ENCODE measurements around the gene NR2E1. TPM values are rescaled to one million over a fixed set of nuclear protein-coding genes. Genes with fewer than 3 reads are reported as not detected.
A peak's percentile ranks its signal among the peaks of the same experiment; 100 is the strongest.

NR2E1 gene
- total RNA-seq, 2 experiments from 2014 or later, result not detected

DNA sequence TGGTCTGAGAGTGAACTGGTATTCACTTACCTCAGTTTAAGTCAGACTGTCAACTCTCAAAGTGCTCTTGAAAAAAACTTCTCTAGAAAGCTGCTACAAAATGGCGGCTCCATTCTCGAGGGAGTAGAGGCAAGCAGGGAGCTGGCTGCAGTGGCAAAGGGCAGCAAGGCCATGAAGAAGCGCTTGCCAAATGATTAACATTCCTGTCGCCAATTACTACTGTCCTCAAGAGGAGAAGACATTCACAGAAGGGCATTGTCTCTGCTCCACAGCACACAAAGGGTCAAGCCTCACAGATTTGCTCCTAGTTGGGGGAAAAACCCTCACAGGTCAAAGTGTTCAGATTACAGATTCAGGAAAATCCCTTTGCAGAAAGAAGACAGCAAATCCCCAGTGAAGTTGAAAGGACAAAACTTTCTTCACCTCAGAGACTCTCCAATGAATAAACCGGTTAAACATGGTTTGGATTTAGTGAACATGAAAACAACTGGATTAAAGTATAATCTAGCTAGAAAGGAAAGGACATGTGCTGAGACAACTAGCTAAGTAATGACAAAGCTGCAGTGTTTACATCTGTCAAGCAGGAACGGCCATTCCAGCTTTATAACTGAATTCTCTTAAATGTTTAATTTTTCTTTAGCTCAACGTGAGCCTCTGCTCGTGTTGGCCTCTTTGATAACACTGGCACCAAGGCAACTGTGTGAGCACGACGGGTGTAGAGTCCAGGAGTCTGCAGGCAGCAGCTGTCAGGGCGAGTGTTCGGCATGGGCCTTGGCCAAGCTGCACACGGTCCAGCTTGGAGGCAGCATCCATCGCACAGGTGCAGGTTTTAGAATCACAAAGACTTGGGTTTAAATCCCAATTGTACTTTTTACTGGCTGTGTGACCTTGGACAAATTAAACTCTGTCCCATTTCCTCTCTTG, 37.6 kb downstream of the NR2E1 start:
- no peak overlapping the region for H3K27ac Mint-ChIP-seq
- H3K4me3 Mint-ChIP-seq, result no peak overlapping the region
- H3K4me1 Mint-ChIP-seq (ENCODE audit: low read depth), result peaks cover 3% of the 10 kb centered on the region
- H3K9me3 Mint-ChIP-seq, result no peaks in the 10 kb centered on the region
- ChIA-PET POLR2A (interaction anchor here (1.1 kb wide), 1 partner anchor 870 kb away, joined by 3 read pairs; no protein-coding TSS in a partner anchor), CTCF (interaction anchor here (0.6 kb wide), 1 partner anchor 24 kb away, joined by 3 read pairs; no protein-coding TSS in a partner anchor)
- no peaks in the 10 kb centered on the region for H3K27me3 Mint-ChIP-seq
- intact Hi-C loops (cut with micrococcal nuclease), result no loop called here
- DNase-seq, result no peak
- peaks cover 10% of the 10 kb centered on the region for H3K36me3 Mint-ChIP-seq

DNA sequence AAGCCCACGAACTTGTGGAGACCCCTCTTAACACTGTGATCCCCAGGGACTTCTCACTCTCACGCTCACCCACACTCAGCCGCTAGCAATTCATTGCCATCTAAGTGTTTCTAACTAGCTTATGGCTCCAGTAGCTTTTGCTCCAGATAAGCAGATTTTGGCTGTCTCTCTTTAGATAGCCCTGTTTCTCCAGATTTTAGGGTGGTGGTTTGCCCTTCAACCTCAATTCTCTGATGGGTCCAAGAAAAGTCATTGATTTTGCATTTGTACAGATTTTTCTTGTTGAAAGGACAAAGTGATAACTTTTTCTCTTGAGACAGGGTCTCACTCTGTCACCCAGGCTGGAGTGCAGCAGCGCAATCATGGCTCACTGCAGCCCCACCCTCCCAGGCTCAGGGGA, 41.2 kb downstream of the NR2E1 start:
- intact Hi-C loops (cut with micrococcal nuclease), result no loop called here
- Mint-ChIP-seq H3K9me3 (no peaks in the 10 kb centered on the region), H3K4me1 (ENCODE audit: low read depth) (peaks cover 3% of the 10 kb centered on the region), H3K36me3 (peaks cover 20% of the 10 kb centered on the region), H3K4me3 (no peak overlapping the region), H3K27me3 (no peaks in the 10 kb centered on the region), H3K27ac (no peak overlapping the region)
- ChIA-PET POLR2A (no interaction called here), CTCF (no interaction called here)
- no peak for DNase-seq

DNA sequence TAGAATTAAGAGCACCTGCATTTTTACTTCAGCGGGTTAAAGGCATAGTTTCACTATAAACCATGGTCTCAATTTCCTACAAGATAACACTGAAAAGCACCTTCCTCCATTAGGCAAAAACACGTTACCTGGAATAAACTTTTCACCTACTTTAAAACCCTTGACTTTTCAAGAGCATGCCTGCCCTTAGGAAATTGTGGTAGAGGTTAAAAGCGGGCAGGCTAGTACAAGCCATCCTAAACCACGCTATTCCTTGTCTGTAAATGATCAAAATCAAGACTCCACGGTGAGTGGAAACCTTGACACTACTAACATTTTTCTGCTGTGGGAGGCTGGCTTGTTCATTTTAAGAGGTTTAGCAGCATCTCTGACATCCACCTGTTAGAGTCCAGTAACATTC, 43.9 kb downstream of the NR2E1 start:
- peaks cover 17% of the 10 kb centered on the region for H3K36me3 Mint-ChIP-seq
- H3K9me3 Mint-ChIP-seq, result no peaks in the 10 kb centered on the region
- ChIA-PET CTCF (no interaction called here), POLR2A (interaction anchor here (0.6 kb wide), 1 partner anchor 11 kb away, joined by 3 read pairs; no protein-coding TSS in a partner anchor)
- H3K4me1 Mint-ChIP-seq (ENCODE audit: low read depth), result peaks cover 3% of the 10 kb centered on the region
- intact Hi-C loops (cut with micrococcal nuclease), result no loop called here
- H3K4me3 Mint-ChIP-seq, result no peak overlapping the region
- no peak for DNase-seq
- H3K27me3 Mint-ChIP-seq, result no peaks in the 10 kb centered on the region
- no peak overlapping the region for H3K27ac Mint-ChIP-seq

DNA sequence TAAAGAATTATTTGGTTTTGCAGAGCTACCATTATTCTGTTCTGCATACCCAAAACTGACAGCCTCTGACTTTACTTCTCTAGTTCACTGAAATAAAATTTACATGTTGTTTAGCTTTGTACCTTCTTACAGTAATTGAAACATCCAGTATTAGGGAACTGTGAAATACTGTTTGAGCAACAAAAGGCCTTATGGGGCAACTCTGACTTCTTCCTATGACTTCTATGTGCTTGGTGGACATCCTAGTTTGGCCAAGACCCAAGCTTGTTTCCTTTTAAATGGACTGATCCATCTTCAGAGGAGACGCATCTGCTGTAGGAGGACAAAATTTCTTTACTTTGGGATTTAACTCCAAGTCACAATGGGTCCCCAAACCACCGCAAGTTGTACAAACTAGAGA, 44.7 kb downstream of the NR2E1 start:
- peaks cover 3% of the 10 kb centered on the region for H3K4me1 Mint-ChIP-seq (ENCODE audit: low read depth)
- no peak overlapping the region for H3K27ac Mint-ChIP-seq
- ChIA-PET POLR2A (no interaction called here), CTCF (no interaction called here)
- H3K9me3 Mint-ChIP-seq, result no peaks in the 10 kb centered on the region
- DNase-seq, result no peak
- intact Hi-C loops (cut with micrococcal nuclease), result no loop called here
- no peaks in the 10 kb centered on the region for H3K27me3 Mint-ChIP-seq
- H3K4me3 Mint-ChIP-seq, result no peak overlapping the region
- peaks cover 17% of the 10 kb centered on the region for H3K36me3 Mint-ChIP-seq

DNA sequence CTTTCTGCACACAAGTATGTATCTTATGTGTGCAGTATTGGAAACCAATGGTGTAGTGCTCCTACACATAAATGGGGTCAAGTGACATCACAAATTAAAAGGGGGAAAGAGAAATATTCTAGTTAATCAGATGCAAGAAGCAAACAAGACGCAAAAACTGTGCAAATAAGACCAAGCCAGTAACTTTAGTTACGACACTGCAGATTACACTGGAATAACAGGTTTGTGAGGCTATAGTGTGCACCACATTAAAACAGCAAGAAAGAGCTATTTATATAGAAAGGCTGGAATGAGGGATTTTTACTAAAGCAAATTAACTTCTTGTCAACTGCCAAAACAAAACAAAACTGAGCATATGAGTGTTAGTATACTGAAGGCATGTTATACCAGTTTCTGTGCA, 45.8 kb downstream of the NR2E1 start:
- Mint-ChIP-seq H3K27me3 (no peaks in the 10 kb centered on the region), H3K4me1 (ENCODE audit: low read depth) (no peaks in the 10 kb centered on the region), H3K9me3 (no peaks in the 10 kb centered on the region), H3K36me3 (peaks cover 17% of the 10 kb centered on the region), H3K4me3 (no peak overlapping the region), H3K27ac (no peak overlapping the region)
- intact Hi-C loops (cut with micrococcal nuclease), result no loop called here
- no peak for DNase-seq
- POLR2A ChIA-PET, result no interaction called here
- CTCF ChIA-PET, result no interaction called here

DNA sequence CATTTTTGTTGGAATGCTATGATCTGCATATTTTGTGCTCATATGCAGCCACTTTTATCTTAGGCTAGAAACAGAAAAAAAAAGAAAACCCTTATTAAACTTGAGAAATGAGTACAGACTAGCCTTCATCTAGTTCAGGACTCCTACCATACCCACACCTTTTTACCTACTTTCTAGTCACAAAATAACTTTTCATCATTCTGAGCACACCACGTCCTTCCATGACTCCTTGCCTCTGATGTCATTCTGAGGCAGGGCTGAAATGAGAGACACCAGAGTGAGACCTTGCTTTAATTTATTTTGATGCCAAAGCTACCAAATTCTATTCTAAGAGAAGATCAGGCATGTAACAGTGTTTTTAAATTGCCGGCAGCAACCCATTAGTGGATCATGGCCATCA, 56.2 kb downstream of the NR2E1 start:
- H3K27ac Mint-ChIP-seq, result peak overlapping the region; percentile 7
- no peaks in the 10 kb centered on the region for H3K9me3 Mint-ChIP-seq
- H3K36me3 Mint-ChIP-seq, result peaks cover 21% of the 10 kb centered on the region
- H3K4me3 Mint-ChIP-seq, result no peak overlapping the region
- H3K27me3 Mint-ChIP-seq, result no peaks in the 10 kb centered on the region
- peaks cover 7% of the 10 kb centered on the region for H3K4me1 Mint-ChIP-seq (ENCODE audit: low read depth)
- intact Hi-C loops (cut with micrococcal nuclease), result no loop called here
- peak; percentile 18 for DNase-seq
- CTCF ChIA-PET, result no interaction called here
- POLR2A ChIA-PET, result no interaction called here

DNA sequence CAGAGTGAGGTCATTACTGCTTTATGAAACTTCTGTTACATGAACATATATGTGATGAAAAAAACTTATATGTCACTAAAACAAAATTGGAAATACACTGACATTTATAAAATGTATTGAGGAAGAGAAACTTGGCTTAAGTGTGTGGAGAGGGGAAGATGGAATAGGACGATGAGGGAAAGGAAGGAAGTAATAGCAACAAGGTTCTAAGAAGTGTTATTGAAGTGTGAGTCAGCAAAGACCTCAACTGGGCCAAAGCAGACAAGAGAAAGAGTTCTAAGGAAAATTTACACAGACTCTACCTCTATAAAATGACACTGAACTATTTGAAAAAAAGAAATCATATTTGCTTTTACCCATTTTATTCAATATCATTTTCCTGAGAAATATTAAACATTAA, 56.7 kb downstream of the NR2E1 start:
- no peaks in the 10 kb centered on the region for H3K27me3 Mint-ChIP-seq
- H3K27ac Mint-ChIP-seq, result peak overlapping the region; percentile 7
- peaks cover 21% of the 10 kb centered on the region for H3K36me3 Mint-ChIP-seq
- H3K9me3 Mint-ChIP-seq, result no peaks in the 10 kb centered on the region
- DNase-seq, result no peak
- ChIA-PET CTCF (no interaction called here), POLR2A (no interaction called here)
- no peak overlapping the region for H3K4me3 Mint-ChIP-seq
- peaks cover 11% of the 10 kb centered on the region for H3K4me1 Mint-ChIP-seq (ENCODE audit: low read depth)
- intact Hi-C loops (cut with micrococcal nuclease), result no loop called here

DNA sequence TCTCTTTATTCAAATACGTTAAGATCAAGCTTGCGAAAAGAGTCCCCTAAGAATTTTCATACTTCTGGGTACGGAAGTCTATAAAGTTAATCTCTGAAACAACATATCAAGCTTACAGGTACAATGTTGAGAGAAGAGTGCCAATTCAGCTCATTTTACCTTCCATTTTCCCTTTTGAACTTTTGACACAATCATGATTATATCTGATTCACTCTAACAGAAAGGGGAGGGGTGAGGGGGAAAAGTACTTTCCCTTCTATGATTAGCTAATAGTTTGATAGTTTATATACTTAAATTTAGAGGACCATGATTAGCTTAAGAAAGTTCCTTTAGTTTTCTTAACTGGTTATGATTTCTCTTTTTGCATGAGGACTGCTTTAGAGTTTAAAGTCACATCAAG, 61.5 kb downstream of the NR2E1 start:
- H3K36me3 Mint-ChIP-seq, result peaks cover 3% of the 10 kb centered on the region
- H3K27me3 Mint-ChIP-seq, result no peaks in the 10 kb centered on the region
- H3K4me1 Mint-ChIP-seq (ENCODE audit: low read depth), result peaks cover 18% of the 10 kb centered on the region
- no peak for DNase-seq
- intact Hi-C loops (cut with micrococcal nuclease), result no loop called here
- CTCF ChIA-PET, result interaction anchor here (0.6 to 1.3 kb wide), 3 partner anchors 24 to 608 kb away, joined by 3 to 6 read pairs (median 3); no protein-coding TSS in a partner anchor
- POLR2A ChIA-PET, result no interaction called here
- no peak overlapping the region for H3K4me3 Mint-ChIP-seq
- H3K9me3 Mint-ChIP-seq, result no peaks in the 10 kb centered on the region
- no peak overlapping the region for H3K27ac Mint-ChIP-seq

DNA sequence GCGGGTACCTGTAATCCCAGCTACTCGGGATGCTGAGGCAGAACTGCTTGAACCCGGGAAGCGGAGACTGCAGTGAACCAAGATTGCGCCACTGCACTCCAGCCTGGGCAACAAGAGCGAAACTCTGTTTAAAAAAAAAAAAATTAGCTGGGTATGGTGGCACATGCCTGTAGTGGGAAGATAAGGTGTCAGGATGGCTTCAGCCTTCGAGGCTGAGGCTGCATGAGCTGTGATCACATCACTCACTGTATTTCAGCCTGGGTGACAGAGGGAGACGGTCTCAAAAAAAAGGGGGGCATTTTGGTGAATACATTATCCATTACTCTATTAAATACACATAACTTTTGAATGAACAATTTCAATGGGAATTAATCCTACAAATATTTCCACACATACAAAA, 62.6 kb downstream of the NR2E1 start:
- Mint-ChIP-seq H3K27me3 (no peaks in the 10 kb centered on the region), H3K27ac (no peak overlapping the region), H3K36me3 (no peaks in the 10 kb centered on the region), H3K4me1 (ENCODE audit: low read depth) (peaks cover 18% of the 10 kb centered on the region), H3K4me3 (no peak overlapping the region), H3K9me3 (no peaks in the 10 kb centered on the region)
- intact Hi-C loops (cut with micrococcal nuclease), result no loop called here
- ChIA-PET CTCF (interaction anchor here (0.6 kb wide), 1 partner anchor 225 kb away, joined by 3 read pairs; no protein-coding TSS in a partner anchor), POLR2A (interaction anchor here (0.6 kb wide), 1 partner anchor 21 kb away, joined by 3 read pairs; no protein-coding TSS in a partner anchor)
- no peak for DNase-seq

DNA sequence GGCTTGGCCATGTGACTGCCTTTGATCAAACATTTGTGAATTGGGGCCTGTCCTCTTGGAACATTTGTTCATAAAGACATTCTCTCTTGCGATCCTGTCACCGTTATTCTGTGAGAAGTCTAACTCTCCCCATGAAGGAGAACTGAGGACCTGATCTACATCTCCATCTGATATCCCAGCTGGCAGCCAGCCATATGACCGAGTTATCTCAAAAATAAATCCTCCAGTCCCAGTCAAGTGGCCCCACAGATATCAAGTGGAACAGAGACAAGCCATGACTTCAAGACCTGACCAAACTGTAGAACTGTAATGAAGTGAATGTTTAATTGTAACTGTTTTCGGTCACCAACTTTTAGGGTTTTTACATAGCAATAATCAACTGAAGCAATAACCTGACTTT, 69.3 kb downstream of the NR2E1 start:
- Mint-ChIP-seq H3K36me3 (peaks cover 14% of the 10 kb centered on the region), H3K9me3 (no peaks in the 10 kb centered on the region), H3K27me3 (no peaks in the 10 kb centered on the region), H3K4me1 (ENCODE audit: low read depth) (peaks cover 16% of the 10 kb centered on the region), H3K27ac (no peak overlapping the region), H3K4me3 (no peak overlapping the region)
- CTCF ChIA-PET, result no interaction called here
- POLR2A ChIA-PET, result no interaction called here
- DNase-seq, result no peak
- intact Hi-C loops (cut with micrococcal nuclease), result no loop called here

DNA sequence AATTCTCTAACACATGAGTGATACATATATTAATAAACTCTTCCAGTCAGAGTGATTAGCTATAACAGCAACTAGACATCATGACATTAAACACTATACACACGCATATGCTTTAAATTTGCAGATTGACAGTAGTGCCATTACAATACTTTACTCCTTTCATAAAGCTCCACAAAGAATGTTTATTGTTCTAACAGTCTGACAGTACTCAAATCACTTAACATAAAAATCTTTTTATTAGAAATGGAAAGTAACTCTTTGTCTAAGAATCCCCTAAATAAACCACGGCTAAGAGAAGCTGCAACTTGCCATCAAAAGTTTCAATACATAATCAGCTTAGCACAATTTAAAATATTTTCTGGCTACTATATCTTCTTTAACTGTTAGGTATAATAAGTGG, 71.0 kb downstream of the NR2E1 start:
- ChIA-PET CTCF (no interaction called here), POLR2A (no interaction called here)
- Mint-ChIP-seq H3K36me3 (peaks cover 22% of the 10 kb centered on the region), H3K4me3 (no peak overlapping the region), H3K27me3 (no peaks in the 10 kb centered on the region), H3K9me3 (peaks cover under 1% of the 10 kb centered on the region), H3K27ac (no peak overlapping the region), H3K4me1 (ENCODE audit: low read depth) (peaks cover 14% of the 10 kb centered on the region)
- no peak for DNase-seq
- intact Hi-C loops (cut with micrococcal nuclease), result no loop called here

DNA sequence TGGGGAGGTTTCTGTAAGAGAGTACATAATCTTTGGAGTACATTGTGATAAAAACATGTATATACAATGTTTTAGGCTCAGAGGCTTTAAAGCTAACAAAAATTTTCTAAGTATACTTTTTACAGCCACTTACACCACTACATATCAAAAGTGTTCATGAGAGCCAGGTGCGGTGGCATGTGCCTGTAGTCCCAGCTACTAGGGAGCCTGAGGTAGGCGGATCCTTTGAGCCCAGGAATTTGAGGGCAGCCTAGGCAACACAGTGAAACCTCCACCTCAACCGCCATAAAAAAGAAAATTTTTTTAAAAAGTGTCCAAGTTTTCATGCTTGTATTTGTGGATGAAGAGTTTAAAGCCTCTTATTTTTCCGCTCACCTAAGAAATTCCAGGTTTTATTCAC, 72.5 kb downstream of the NR2E1 start:
- Mint-ChIP-seq H3K4me3 (no peak overlapping the region), H3K27me3 (no peaks in the 10 kb centered on the region), H3K4me1 (ENCODE audit: low read depth) (peaks cover 16% of the 10 kb centered on the region), H3K36me3 (peaks cover 35% of the 10 kb centered on the region), H3K9me3 (peaks cover 13% of the 10 kb centered on the region), H3K27ac (no peak overlapping the region)
- ChIA-PET POLR2A (no interaction called here), CTCF (no interaction called here)
- intact Hi-C loops (cut with micrococcal nuclease), result no loop called here
- DNase-seq, result no peak
